Gastrocnemius medialis (tissue), 4 donors: Measurements from ENCODE around the gene C17orf78.

ENCODE experiments used
- POLR2A ChIP-seq, 2 donors: fragments of 450-650 bp; IDR thresholded peaks; one replicate each; pipeline ENCODE4 v1.6.1; 2017; ENCODE audit warnings: antibody characterized with exemption in 2 of 2, mild to moderate bottlenecking in 2 of 2, moderate library complexity in 2 of 2
- TF ChIP-seq, protein P1 (sequence below), 5 experiments: fragments of 450-650 bp in 3 of 5; fragments of 200-600 bp in 2 of 5; sonication (generic) in 2 of 5; IDR thresholded peaks in 4 of 5; conservative IDR thresholded peaks in 1 of 5; 1 replicate in 4 of 5; 2 replicates in 1 of 5; pipeline ENCODE4 v1.5.1; 2016 to 2019; ENCODE audit warnings: antibody characterized with exemption in 5 of 5, mild to moderate bottlenecking in 3 of 5, moderate library complexity in 3 of 5

DNA sequence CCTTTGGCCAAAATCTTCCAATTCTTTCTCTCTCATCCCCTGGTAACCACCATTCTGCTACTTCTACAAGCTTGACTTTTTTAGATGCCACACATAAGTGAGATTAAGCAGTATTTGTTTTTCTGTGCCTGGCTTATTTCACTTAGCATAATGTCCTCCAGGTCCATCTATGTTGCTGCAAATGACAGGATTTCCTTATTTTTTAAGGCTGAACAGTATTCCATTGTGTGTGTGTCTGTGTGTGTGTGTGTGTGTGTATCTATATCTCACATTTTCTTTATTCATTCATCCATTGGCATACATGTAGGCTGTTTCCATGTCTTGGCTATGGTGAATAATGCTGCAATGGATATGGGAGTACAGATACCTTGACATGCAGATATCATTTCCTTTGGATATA, 24.7 kb downstream of the C17orf78 start:
- TF ChIP-seq, protein P1, sequence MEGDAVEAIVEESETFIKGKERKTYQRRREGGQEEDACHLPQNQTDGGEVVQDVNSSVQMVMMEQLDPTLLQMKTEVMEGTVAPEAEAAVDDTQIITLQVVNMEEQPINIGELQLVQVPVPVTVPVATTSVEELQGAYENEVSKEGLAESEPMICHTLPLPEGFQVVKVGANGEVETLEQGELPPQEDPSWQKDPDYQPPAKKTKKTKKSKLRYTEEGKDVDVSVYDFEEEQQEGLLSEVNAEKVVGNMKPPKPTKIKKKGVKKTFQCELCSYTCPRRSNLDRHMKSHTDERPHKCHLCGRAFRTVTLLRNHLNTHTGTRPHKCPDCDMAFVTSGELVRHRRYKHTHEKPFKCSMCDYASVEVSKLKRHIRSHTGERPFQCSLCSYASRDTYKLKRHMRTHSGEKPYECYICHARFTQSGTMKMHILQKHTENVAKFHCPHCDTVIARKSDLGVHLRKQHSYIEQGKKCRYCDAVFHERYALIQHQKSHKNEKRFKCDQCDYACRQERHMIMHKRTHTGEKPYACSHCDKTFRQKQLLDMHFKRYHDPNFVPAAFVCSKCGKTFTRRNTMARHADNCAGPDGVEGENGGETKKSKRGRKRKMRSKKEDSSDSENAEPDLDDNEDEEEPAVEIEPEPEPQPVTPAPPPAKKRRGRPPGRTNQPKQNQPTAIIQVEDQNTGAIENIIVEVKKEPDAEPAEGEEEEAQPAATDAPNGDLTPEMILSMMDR (IDR thresholded peaks at IDR 0.05 in 4 of 5, conservative IDR thresholded peaks at IDR 0.05 in 1 of 5), result no peak
- TF ChIP-seq POLR2A (IDR thresholded peaks at IDR 0.05), result no peak
